Heart right ventricle (tissue), 16 donors: ENCODE results near the gene TAF1B. TPM values are rescaled to one million over a fixed set of nuclear protein-coding genes. Genes with fewer than 3 reads are reported as not detected.

Experiments used
- ATAC-seq, 8 donors: fragments of 200-7000 bp; cut with Tn5 transposase; one replicate each; pipeline ENCODE4 v1.9.1; 2020; ENCODE audit warnings: mild to moderate bottlenecking in 8 of 8, moderate library complexity in 8 of 8, moderate number of reproducible peaks in 1 of 8
- DNase-seq, 2 donors: peaks; one replicate each; pipeline ENCODE4 v3.0.0-alpha.2; 2020
- H3K27ac ChIP-seq, 10 donors: fragments of 200-600 bp; sonication (generic) in 2 of 10; one replicate each; pipeline versions ENCODE4 v1.5.0 to v1.8.0; 2020 to 2022; ENCODE audit warnings: mild to moderate bottlenecking in 3 of 10
- H3K27me3 ChIP-seq, 7 donors: fragments of 200-600 bp; one replicate each; pipeline ENCODE4 v1.8.0; 2021 to 2022; ENCODE audit warnings: mild to moderate bottlenecking in 2 of 7
- H3K36me3 ChIP-seq, 9 donors: fragments of 200-600 bp; sonication (generic) in 1 of 9; one replicate each; pipeline versions ENCODE4 v1.5.0 to v1.8.0; 2020 to 2022; ENCODE audit warnings: mild to moderate bottlenecking in 2 of 9
- H3K4me1 ChIP-seq, 9 donors: fragments of 200-600 bp; sonication (generic) in 1 of 9; one replicate each; pipeline versions ENCODE4 v1.5.0 to v1.8.0; 2020 to 2022; ENCODE audit warnings: mild to moderate bottlenecking in 4 of 9
- H3K4me3 ChIP-seq, 10 donors: fragments of 200-600 bp; sonication (generic) in 2 of 10; one replicate each; pipeline versions ENCODE4 v1.5.0 to v1.8.0; 2020 to 2022; ENCODE audit warnings: mild to moderate bottlenecking in 7 of 10, moderate library complexity in 2 of 10
- H3K9me3 ChIP-seq, 11 donors: fragments of 200-600 bp in 10 of 11; sonication (generic) in 2 of 11; one replicate each; pipeline versions ENCODE4 v1.5.0 to v1.8.0; 2013 to 2022; ENCODE audit warnings: mild to moderate bottlenecking in 2 of 11, control low read depth in 1 of 11, moderate library complexity in 1 of 11
- CTCF ChIP-seq, 9 donors: fragments of 200-600 bp; sonication (generic) in 2 of 9; IDR thresholded peaks; one replicate each; pipeline versions ENCODE4 v1.5.0 to v1.8.0; 2021 to 2022; ENCODE audit warnings: antibody characterized with exemption in 9 of 9, mild to moderate bottlenecking in 5 of 9, moderate library complexity in 1 of 9
- WGBS, 2 donors: extraction: QIAGEN DNeasy Blood & Tissue Kit; methylation state at CpG; one replicate each; pipeline ENCODE4 v1.1.7; 2013; ENCODE audit warnings: inconsistent platforms in 1 of 2; 5-methylcytosine and 5-hydroxymethylcytosine counted together
- intact Hi-C, 10 donors: fragments of 100-400 bp; cut with DNase I; formaldehyde crosslinking; loops; one replicate each; pipeline versions ENCODE4 v1.11.1 to v1.14.2; 2022
- polyA plus RNA-seq, 2 donors: library from polyadenylated mRNA; stranded (reverse); fragments of 200-250 nt; gene quantifications; one replicate each; pipeline ENCODE4 v1.2.3, GENCODE V29; 2013
- total RNA-seq, 10 donors: library from RNA; stranded (reverse); fragmentation: NEBNext Ultra II Directional in 3 of 10; extraction: Animal tissue kit (Norgen Biotek cat#: 25700) in 3 of 10; gene quantifications; one replicate each; pipeline versions ENCODE4 v1.2.1 to v1.2.4, GENCODE V29; 2021 to 2023
- donor health status: Arrhythmogenic right ventricular cardiomyopathy.
- donor health status: ischemic (EF 13 %, LVEDD 7.1; RV severe dilation, severe dysfunction).
- donor health status: healthy with polysubstance abuse.
- donor health status: DM: no; HTN: yes; CAD: no.
- donor health status: DM: no; HTN: no; CAD: no.
- donor health status: ischemic (EF 25% LVEDD 6.9; RV normal size, moderate dysfunction).
- donor health status: ischemic (EF 25% LVEDD 5.7; RV mildly dilated, moderate dysfunction).
- donor health status: healthy.
- donor health status: DM: yes; HTN: yes; CAD: no.
- donor health status: Ischemic cardiomyopathy.
- donor health status: ischemic (EF 35%, LVEDD 5.7; RV mildly dilated, moderate dysfunction).
- donor health status: nonischemic (EF 11% LVEDD 7.7; RV severe dilation, severe dysfunction).
- donor health status: DM: yes; HTN: yes; CAD: no.
- donor health status: PGD.
- donor health status: ischemic (EF 29% LVEDD 5.4; RV normal size, mild dysfunction).
- donor health status: nonischemic (EF 23%, LVEDD 6.1; RV moderate dilation, normal function).

TAF1B gene
- total and polyA plus RNA-seq, 12 donors = 1.8 to 7.9 (median 4.5) TPM

DNA sequence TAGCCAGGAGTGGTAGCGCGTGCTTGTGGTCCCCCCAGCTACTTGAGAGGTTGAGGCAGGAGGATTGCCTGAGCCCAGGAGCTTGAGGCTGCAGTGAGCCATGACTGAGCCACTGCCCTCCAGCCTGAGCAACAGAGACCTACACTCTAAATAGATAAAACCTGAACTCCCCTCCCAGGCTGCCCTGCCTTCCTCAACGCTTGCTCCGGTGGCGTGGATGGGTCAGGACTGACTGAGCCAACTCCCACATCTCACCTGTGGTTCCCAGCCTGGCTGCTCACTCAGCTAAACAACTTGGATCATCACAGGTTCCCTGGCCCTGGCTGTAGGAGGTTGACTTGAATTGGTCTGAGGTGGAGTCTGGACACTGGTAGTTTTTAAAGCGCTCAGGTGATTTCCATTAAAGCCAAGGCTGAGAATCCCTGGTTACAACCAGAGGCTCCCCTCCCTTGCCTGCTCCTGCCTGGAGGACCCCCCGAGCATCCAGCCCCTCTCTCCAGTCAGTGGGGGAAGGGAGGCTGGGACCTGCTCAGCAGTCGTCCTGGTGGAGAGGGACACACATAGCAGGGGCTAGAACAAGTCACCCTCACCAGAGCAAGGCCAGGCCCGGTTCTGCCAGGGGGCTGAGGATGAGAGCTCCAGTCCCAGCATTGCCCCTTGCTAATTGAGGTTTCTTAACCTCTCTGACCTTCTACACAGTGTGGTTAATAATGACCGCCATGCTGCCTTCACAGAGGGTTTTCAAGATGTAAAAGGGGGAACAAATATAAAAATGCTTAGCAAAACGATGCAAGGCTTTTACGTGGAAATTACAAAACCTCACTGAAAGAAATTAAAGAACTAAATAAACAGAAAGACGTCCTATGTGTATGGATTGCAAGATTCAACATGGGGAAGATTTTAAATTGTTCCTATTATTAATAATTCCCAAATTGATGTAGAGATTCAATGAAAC, 46.9 kb upstream of the TAF1B start:
- ATAC-seq = no peak
- WGBS, 2 donors = 81 to 91% methylated on average over 13 of the region's 13 CpGs

DNA sequence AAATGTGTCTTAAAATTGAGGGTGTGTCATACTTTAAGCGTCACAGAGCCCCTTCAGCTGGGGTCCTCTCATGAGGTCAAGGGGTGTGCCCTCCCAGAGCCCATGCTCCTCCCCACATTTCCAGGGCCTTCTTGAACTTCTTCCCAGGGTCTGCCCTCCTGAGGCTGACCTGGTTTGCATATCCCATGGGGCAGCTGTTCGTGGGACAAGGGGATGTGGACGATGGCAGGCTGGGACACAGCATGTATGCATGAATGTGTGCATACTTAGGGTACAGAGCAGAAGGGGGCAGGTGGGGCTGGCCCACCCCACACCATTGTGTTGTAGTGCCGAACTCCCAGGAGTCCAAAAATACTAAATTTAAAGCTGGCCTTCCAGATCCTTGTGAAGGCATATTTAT, 46.2 kb upstream of the TAF1B start:
- TF ChIP-seq CTCF (IDR thresholded peaks at IDR 0.05) = no peak
- ATAC-seq = no peak
- Histone ChIP-seq H3K9me3 (peaks cover 0 to 5% (median 0%) of the 10 kb centered on the region in 11 donors), H3K4me3 (no peak overlapping the region), H3K27ac (no peak overlapping the region), H3K36me3 (no peaks in the 10 kb centered on the region), H3K4me1 (peaks cover 13 to 47% (median 38%) of the 10 kb centered on the region in 9 donors), H3K27me3 (no peaks in the 10 kb centered on the region)
- WGBS, 2 donors = 77 to 81% methylated on average over 4 of the region's 4 CpGs
- DNase-seq = no peak
- intact Hi-C loops = no loop called here

More for the DNA sequence above, 46.9 kb upstream of the TAF1B start:
- no peak for DNase-seq
- Histone ChIP-seq H3K4me1 (peaks cover 12 to 48% (median 40%) of the 10 kb centered on the region in 9 donors), H3K4me3 (no peak overlapping the region), H3K9me3 (peaks cover 0 to 5% (median 0%) of the 10 kb centered on the region in 11 donors), H3K36me3 (no peaks in the 10 kb centered on the region), H3K27me3 (no peaks in the 10 kb centered on the region), H3K27ac (no peak overlapping the region)
- TF ChIP-seq CTCF (IDR thresholded peaks at IDR 0.05) = no peak
- intact Hi-C loops = no loop called here

DNA sequence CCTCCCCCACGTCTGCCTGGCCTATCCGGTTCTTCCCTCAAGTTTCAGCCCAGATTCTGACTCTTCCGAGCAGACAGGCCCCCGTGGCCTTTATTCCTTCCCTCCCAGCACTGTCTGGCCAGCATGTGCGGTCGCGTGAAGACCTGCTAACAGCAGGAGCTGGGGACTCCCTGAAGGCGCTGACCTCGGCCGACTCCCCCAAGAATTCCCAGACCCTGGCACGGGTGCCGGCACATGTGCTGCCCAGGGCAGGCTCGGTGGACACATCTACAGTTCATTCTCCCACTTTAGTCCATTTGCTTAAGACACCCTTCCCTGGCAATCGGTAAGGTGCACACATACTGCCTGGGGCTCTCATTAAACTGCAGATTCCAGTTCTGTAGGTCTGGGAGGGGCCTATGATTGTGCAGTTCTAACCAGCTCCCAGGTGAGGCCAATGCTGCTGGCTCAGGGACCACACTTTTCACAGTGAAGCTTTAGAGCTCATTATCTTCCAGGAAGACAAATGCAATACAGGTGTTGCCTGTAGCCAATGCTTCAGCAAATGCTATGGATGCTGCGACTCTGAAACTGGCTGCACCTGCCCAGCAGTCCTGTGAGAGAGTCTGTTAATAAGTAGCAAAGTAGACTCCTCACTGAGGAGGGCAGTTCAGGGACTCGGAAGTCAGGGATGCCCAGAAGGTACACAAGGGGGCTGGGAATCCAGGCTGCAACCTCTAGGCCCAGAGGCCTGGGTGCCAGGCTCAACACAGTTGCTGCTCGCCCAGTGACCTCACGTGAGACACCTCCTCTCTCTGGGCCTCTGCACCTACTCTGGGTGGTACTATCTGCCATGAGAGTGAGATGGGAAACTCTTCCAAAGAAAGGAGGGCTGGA, 45.4 kb upstream of the TAF1B start:
- WGBS, 2 donors = 78 to 84% methylated on average over 18 of the region's 18 CpGs
- H3K4me3 ChIP-seq = no peak overlapping the region
- no peak for DNase-seq
- no peaks in the 10 kb centered on the region for H3K27me3 ChIP-seq
- H3K9me3 ChIP-seq = peaks cover 0 to 3% (median 0%) of the 10 kb centered on the region in 11 donors
- no peak for ATAC-seq
- peaks cover 12 to 48% (median 31%) of the 10 kb centered on the region in 9 donors for H3K4me1 ChIP-seq
- H3K36me3 ChIP-seq = no peaks in the 10 kb centered on the region
- H3K27ac ChIP-seq = no peak overlapping the region
- no peak for TF ChIP-seq CTCF (IDR thresholded peaks at IDR 0.05)
- intact Hi-C loops = no loop called here

DNA sequence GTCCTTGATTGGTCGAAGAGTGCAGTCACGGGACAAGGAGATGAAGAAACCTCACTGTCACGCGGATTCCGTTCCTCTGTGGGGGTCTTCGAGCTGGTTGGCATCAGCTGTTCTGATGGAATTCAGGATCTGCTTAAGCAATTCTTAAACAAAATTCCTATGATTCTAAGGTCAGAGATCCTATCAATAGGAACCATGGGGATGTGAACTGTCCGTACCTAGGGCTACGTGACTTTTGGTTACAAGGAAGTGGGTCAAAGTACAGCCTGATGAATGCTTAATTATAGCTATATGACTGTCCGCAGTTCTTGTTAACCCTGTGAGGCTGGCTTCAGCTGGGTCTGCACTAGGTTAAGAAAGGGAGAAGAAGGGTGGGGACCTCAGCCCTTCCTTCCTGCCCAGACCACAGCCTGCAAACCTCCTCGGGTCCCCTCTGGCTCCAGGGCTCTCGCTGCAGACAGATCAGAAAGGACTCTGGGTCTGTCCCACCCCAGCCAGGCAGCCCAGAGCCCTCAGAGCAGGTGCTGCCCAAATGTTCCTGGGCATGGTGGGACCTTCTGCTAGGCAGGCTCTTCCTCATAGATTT, 44.2 kb upstream of the TAF1B start:
- Histone ChIP-seq H3K9me3 (no peaks in the 10 kb centered on the region), H3K4me1 (peaks cover 9 to 47% (median 30%) of the 10 kb centered on the region in 9 donors), H3K27me3 (no peaks in the 10 kb centered on the region), H3K4me3 (peak overlapping the region in 1 of 10 donors; percentile 24), H3K27ac (peak overlapping the region in 1 of 10 donors; percentile 56), H3K36me3 (no peaks in the 10 kb centered on the region)
- no peak for TF ChIP-seq CTCF (IDR thresholded peaks at IDR 0.05)
- ATAC-seq (peak in 2 of 8 donors; percentile 5 to 24), DNase-seq (no peak)
- intact Hi-C loops = no loop called here
- 72 to 78% methylated on average over 11 of the region's 11 CpGs for WGBS, 2 donors
